IPS-15b (cell line): ENCODE results near the gene IFIT5.

Source experiments
- H3K27me3 ChIP-seq: one replicate; pipeline ENCODE4 v1.6.1; 2013; ENCODE audit warnings: low read length; ENCODE audit not compliant: control insufficient read depth, insufficient read depth
- H3K36me3 ChIP-seq: one replicate; pipeline ENCODE4 v1.6.1; 2013; ENCODE audit warnings: low read length; ENCODE audit not compliant: control insufficient read depth, insufficient read depth
- H3K4me1 ChIP-seq: one replicate; pipeline ENCODE4 v1.6.1; 2013; ENCODE audit warnings: mild to moderate bottlenecking, low read length; ENCODE audit not compliant: control insufficient read depth, insufficient read depth
- H3K4me3 ChIP-seq: one replicate; pipeline ENCODE4 v1.5.1; 2013; ENCODE audit warnings: low read depth, low read length
- H3K9ac ChIP-seq: one replicate; pipeline ENCODE4 v1.6.1; 2013; ENCODE audit warnings: low read depth, mild to moderate bottlenecking, low read length
- H3K9me3 ChIP-seq: one replicate; pipeline ENCODE4 v1.6.1; 2013; ENCODE audit warnings: mild to moderate bottlenecking, low read length; ENCODE audit not compliant: control insufficient read depth, insufficient read depth

The IFIT5 gene

GRCh38 chr10:89414146-89414878, at the start of gene IFIT5:
TSS of gene IFIT5 (plus strand) at chr10:89414568. CDS start at chr10:89414799, 231 bp downstream.
- no peaks in the 10 kb centered on the region for H3K36me3 ChIP-seq
- peaks cover 16% of the 10 kb centered on the region for H3K27me3 ChIP-seq
- peaks cover 15% of the 10 kb centered on the region for H3K4me1 ChIP-seq

GRCh38 chr10:89367529-89367928, 46.8 kb upstream of the IFIT5 start:
- Histone ChIP-seq H3K9ac (no peak overlapping the region), H3K27me3 (no peaks in the 10 kb centered on the region), H3K36me3 (no peaks in the 10 kb centered on the region), H3K4me3 (no peak overlapping the region), H3K4me1 (no peaks in the 10 kb centered on the region), H3K9me3 (no peaks in the 10 kb centered on the region)

More at GRCh38 chr10:89414146-89414878, at the start of gene IFIT5:
- no peak within 1 kb of the TSS for H3K9ac ChIP-seq
- no peaks in the 10 kb centered on the region for H3K9me3 ChIP-seq
- peak within 1 kb of the TSS; percentile 68 for H3K4me3 ChIP-seq

GRCh38 chr10:89368129-89368528, 46.2 kb upstream of the IFIT5 start:
- H3K36me3 ChIP-seq: no peaks in the 10 kb centered on the region
- H3K4me1 ChIP-seq: no peaks in the 10 kb centered on the region
- H3K4me3 ChIP-seq: no peak overlapping the region
- no peaks in the 10 kb centered on the region for H3K9me3 ChIP-seq
- H3K27me3 ChIP-seq: no peaks in the 10 kb centered on the region
- no peak overlapping the region for H3K9ac ChIP-seq

- H3K9ac ChIP-seq: no peak overlapping the region
- no peaks in the 10 kb centered on the region for H3K4me1 ChIP-seq
- H3K27me3 ChIP-seq: no peaks in the 10 kb centered on the region
- no peaks in the 10 kb centered on the region for H3K36me3 ChIP-seq
- no peaks in the 10 kb centered on the region for H3K9me3 ChIP-seq
- H3K4me3 ChIP-seq: no peak overlapping the region
Measured at GRCh38 chr10:89369156-89370105, 44.9 kb upstream of the IFIT5 start.

GRCh38 chr10:89371079-89371478, 43.3 kb upstream of the IFIT5 start:
- Histone ChIP-seq H3K4me1 (no peaks in the 10 kb centered on the region), H3K27me3 (no peaks in the 10 kb centered on the region), H3K4me3 (no peak overlapping the region), H3K9ac (no peak overlapping the region), H3K36me3 (no peaks in the 10 kb centered on the region), H3K9me3 (no peaks in the 10 kb centered on the region)

GRCh38 chr10:89371987-89372386, 42.4 kb upstream of the IFIT5 start:
- H3K4me1 ChIP-seq: no peaks in the 10 kb centered on the region
- no peaks in the 10 kb centered on the region for H3K27me3 ChIP-seq
- no peak overlapping the region for H3K4me3 ChIP-seq
- no peaks in the 10 kb centered on the region for H3K9me3 ChIP-seq
- no peaks in the 10 kb centered on the region for H3K36me3 ChIP-seq
- H3K9ac ChIP-seq: no peak overlapping the region

- Histone ChIP-seq H3K9ac (no peak overlapping the region), H3K4me3 (no peak overlapping the region), H3K36me3 (no peaks in the 10 kb centered on the region), H3K9me3 (no peaks in the 10 kb centered on the region), H3K4me1 (no peaks in the 10 kb centered on the region), H3K27me3 (no peaks in the 10 kb centered on the region)
Measured at GRCh38 chr10:89373916-89374711, 40.3 kb upstream of the IFIT5 start.

GRCh38 chr10:89374713-89375141, 39.6 kb upstream of the IFIT5 start:
- H3K36me3 ChIP-seq: no peaks in the 10 kb centered on the region
- H3K9me3 ChIP-seq: no peaks in the 10 kb centered on the region
- no peak overlapping the region for H3K9ac ChIP-seq
- no peaks in the 10 kb centered on the region for H3K4me1 ChIP-seq
- H3K4me3 ChIP-seq: no peak overlapping the region
- H3K27me3 ChIP-seq: no peaks in the 10 kb centered on the region

- H3K9ac ChIP-seq: no peak within 1 kb of the TSS
- no peaks in the 10 kb centered on the region for H3K27me3 ChIP-seq
- no peaks in the 10 kb centered on the region for H3K4me1 ChIP-seq
- no peak within 1 kb of the TSS for H3K4me3 ChIP-seq
- H3K36me3 ChIP-seq: no peaks in the 10 kb centered on the region
- no peaks in the 10 kb centered on the region for H3K9me3 ChIP-seq
Measured at GRCh38 chr10:89377705-89378637, 36.4 kb upstream of the IFIT5 start, which contains the start of gene IFIT1B. TSS of gene IFIT1B (plus strand) at chr10:89378056. CDS start at chr10:89378136, 80 bp downstream.

GRCh38 chr10:89379103-89379502, 35.3 kb upstream of the IFIT5 start:
- H3K9ac ChIP-seq: no peak overlapping the region
- no peaks in the 10 kb centered on the region for H3K9me3 ChIP-seq
- no peaks in the 10 kb centered on the region for H3K4me1 ChIP-seq
- no peaks in the 10 kb centered on the region for H3K36me3 ChIP-seq
- no peak overlapping the region for H3K4me3 ChIP-seq
- no peaks in the 10 kb centered on the region for H3K27me3 ChIP-seq
